ENCODE data around the gene TWIST1. TPM values are rescaled to one million over a fixed set of nuclear protein-coding genes. Genes with fewer than 3 reads are reported as not detected.

The TWIST1 gene
- total RNA-seq, 1 experiment from 2014 or later = 16.1 TPM

GRCh38 chr7:19116121-19117090 is 1.0 kb downstream of the TWIST1 start:
- peaks cover 6% of the 10 kb centered on the region for H3K4me1 Mint-ChIP-seq (ENCODE audit: insufficient read depth, unreplicated experiment)
- H3K27me3 Mint-ChIP-seq (ENCODE audit: insufficient read depth, unreplicated experiment) = no peaks in the 10 kb centered on the region
- no TSS peak for BruUV-seq (replicated peaks)
- peak; percentile 45 for DNase-seq (ENCODE audit: unreplicated experiment)
- H3K27ac Mint-ChIP-seq (ENCODE audit: low read depth, unreplicated experiment) = peak overlapping the region; percentile 91
- ChIA-PET POLR2A (interaction anchor here (0.5 to 4.6 kb wide), 25 partner anchors 12 to 1252 kb away, joined by 3 to 49 read pairs (median 4); no protein-coding TSS in a partner anchor), CTCF (interaction anchor here (0.6 to 1.4 kb wide), 18 partner anchors 48 to 1583 kb away, joined by 3 to 6 read pairs (median 4); no protein-coding TSS in a partner anchor)
- peak overlapping the region; percentile 97 for H3K4me3 Mint-ChIP-seq (ENCODE audit: unreplicated experiment)
- intact Hi-C loops (cut with micrococcal nuclease) = loop anchor here (1.0 to 10.0 kb wide), 7 partner anchors 139 to 764 kb away; no protein-coding TSS in a partner anchor
- H3K9me3 Mint-ChIP-seq (ENCODE audit: unreplicated experiment) = no peaks in the 10 kb centered on the region
- H3K36me3 Mint-ChIP-seq (ENCODE audit: insufficient read depth, unreplicated experiment) = peaks cover 25% of the 10 kb centered on the region
- no peak for TF ChIP-seq CTCF (IDR thresholded peaks at IDR 0.05; ENCODE audit: unreplicated experiment)

- Mint-ChIP-seq H3K4me1 (ENCODE audit: insufficient read depth, unreplicated experiment) (peaks cover 6% of the 10 kb centered on the region), H3K36me3 (ENCODE audit: insufficient read depth, unreplicated experiment) (peaks cover 40% of the 10 kb centered on the region), H3K27me3 (ENCODE audit: insufficient read depth, unreplicated experiment) (no peaks in the 10 kb centered on the region), H3K9me3 (ENCODE audit: unreplicated experiment) (no peaks in the 10 kb centered on the region), H3K27ac (ENCODE audit: low read depth, unreplicated experiment) (peak overlapping the region; percentile 78), H3K4me3 (ENCODE audit: unreplicated experiment) (peak overlapping the region; percentile 97)
- intact Hi-C loops (cut with micrococcal nuclease) = loop anchor here (2.0 to 10.0 kb wide), 2 partner anchors 54 to 360 kb away; no protein-coding TSS in a partner anchor
- no peak for TF ChIP-seq CTCF (IDR thresholded peaks at IDR 0.05; ENCODE audit: unreplicated experiment)
- ChIA-PET CTCF (interaction anchor here (1.0 to 1.9 kb wide), 3 partner anchors 223 to 762 kb away, joined by 4 to 9 read pairs (median 6); no protein-coding TSS in a partner anchor), POLR2A (interaction anchor here (0.7 to 4.6 kb wide), 11 partner anchors 10 to 446 kb away, joined by 3 to 49 read pairs (median 4); no protein-coding TSS in a partner anchor)
- no peak for DNase-seq (ENCODE audit: unreplicated experiment)
- BruUV-seq (replicated peaks) = no TSS peak
Measured at GRCh38 chr7:19114551-19114855, 2.9 kb downstream of the TWIST1 start.

- H3K9me3 Mint-ChIP-seq (ENCODE audit: unreplicated experiment) = peaks cover 2% of the 10 kb centered on the region
- TF ChIP-seq CTCF (IDR thresholded peaks at IDR 0.05; ENCODE audit: unreplicated experiment) = no peak
- intact Hi-C loops (cut with micrococcal nuclease) = loop anchor here (2.0 to 10.0 kb wide), 2 partner anchors 53 to 359 kb away; no protein-coding TSS in a partner anchor
- peaks cover 45% of the 10 kb centered on the region for H3K36me3 Mint-ChIP-seq (ENCODE audit: insufficient read depth, unreplicated experiment)
- H3K4me3 Mint-ChIP-seq (ENCODE audit: unreplicated experiment) = peak overlapping the region; percentile 97
- H3K27ac Mint-ChIP-seq (ENCODE audit: low read depth, unreplicated experiment) = peak overlapping the region; percentile 78
- H3K27me3 Mint-ChIP-seq (ENCODE audit: insufficient read depth, unreplicated experiment) = no peaks in the 10 kb centered on the region
- ChIA-PET CTCF (interaction anchor here (0.7 to 1.9 kb wide), 6 partner anchors 137 to 761 kb away, joined by 3 to 9 read pairs (median 4); no protein-coding TSS in a partner anchor), POLR2A (interaction anchor here (0.6 to 4.6 kb wide), 16 partner anchors 10 to 1235 kb away, joined by 3 to 49 read pairs (median 4); no protein-coding TSS in a partner anchor)
- BruUV-seq (replicated peaks) = no TSS peak
- H3K4me1 Mint-ChIP-seq (ENCODE audit: insufficient read depth, unreplicated experiment) = peaks cover 6% of the 10 kb centered on the region
- peak; percentile 29 for DNase-seq (ENCODE audit: unreplicated experiment)
Measured at GRCh38 chr7:19113855-19114550, 3.4 kb downstream of the TWIST1 start.

Measured in MCF 10A (cell line).